Mammary epithelial cell (primary cell): ENCODE data around the gene OFD1.

Experiments used
- CTCF ChIP-seq, 2 donors: IDR thresholded peaks in 1 of 2; conservative IDR thresholded peaks in 1 of 2; 2 replicates each; pipeline ENCODE4 v1.5.1; 2011 to 2012; ENCODE audit warnings: inconsistent platforms in 2 of 2, low read length in 2 of 2, mild to moderate bottlenecking in 2 of 2, control low read depth in 1 of 2, low read depth in 1 of 2; ENCODE audit not compliant: insufficient read depth in 1 of 2; ENCODE audit errors: extremely low read depth in 1 of 2
- EZH2 ChIP-seq: IDR thresholded peaks from 2 replicates; pipeline ENCODE4 v1.6.1; 2012; ENCODE audit warnings: low read length, inconsistent platforms, borderline replicate concordance

- no peak for TF ChIP-seq EZH2
- TF ChIP-seq CTCF (conservative IDR thresholded peaks at IDR 0.05 in 1 of 2, IDR thresholded peaks at IDR 0.05 in 1 of 2; ENCODE audit: extremely low read depth in 1 of 2, insufficient read depth in 1 of 2, low read depth in 1 of 2, low read length in 2 of 2): peak in 1 of 2 donors; percentile 5
Measured at GRCh38 chrX:13764765-13765164, 30.2 kb downstream of the OFD1 start.
